T-cell (primary cell): ENCODE measurements around the gene PLPPR1. TPM values are rescaled to one million over a fixed set of nuclear protein-coding genes. Genes with fewer than 3 reads are reported as not detected.

Experiments
- ATAC-seq, 4 experiments: fragments of 200-7000 bp in 3 of 4; fragments of 150-1000 bp in 1 of 4; cut with Tn5 transposase; replicated peaks in 1 of 4; 1 replicate in 3 of 4; 2 replicates in 1 of 4; pipeline ENCODE4 v1.10.0; 2021; ENCODE audit warnings: moderate library complexity in 3 of 4, mild to moderate bottlenecking in 2 of 4, moderate number of reproducible peaks in 1 of 4
- CTCF ChIA-PET, 2 donors: fragments of 300-600 bp; sonication (Branson Sonifier 250); formaldehyde crosslinking; loops; one replicate each; lab custom pipeline; 2022; ENCODE audit warnings: antibody characterized with exemption in 2 of 2; lab: Charles Lee
- POLR2A ChIA-PET, 2 donors: fragments of 300-600 bp; sonication (Branson Sonifier 250); formaldehyde crosslinking; loops; one replicate each; lab custom pipeline; 2022; ENCODE audit warnings: antibody characterized with exemption in 2 of 2; lab: Charles Lee
- DNase-seq, 35 experiments: peaks; one replicate each; pipeline versions ENCODE4 v3.0.0 to v3.0.0-alpha.2; 2013 to 2023
- H3K27ac ChIP-seq: one replicate; pipeline ENCODE4 v1.5.1; 2013; ENCODE audit warnings: low read length
- H3K27me3 ChIP-seq, 2 experiments: replicated peaks in 1 of 2; 1 replicate in 1 of 2; 2 replicates in 1 of 2; pipeline versions ENCODE4 v1.6.1 to v1.7.0; 2013; ENCODE audit warnings: low read length in 1 of 2, mixed read lengths in 1 of 2; ENCODE audit not compliant: control insufficient read depth in 2 of 2, insufficient read depth in 2 of 2; ENCODE audit errors: extremely low read depth in 1 of 2
- H3K36me3 ChIP-seq, 2 donors: 1 replicate in 1 of 2; 2 replicates in 1 of 2; pipeline versions ENCODE4 v1.6.1 to v1.7.0; 2013; ENCODE audit warnings: low read length in 1 of 2; ENCODE audit not compliant: control insufficient read depth in 2 of 2, insufficient read depth in 1 of 2; ENCODE audit errors: extremely low read depth in 1 of 2
- H3K4me1 ChIP-seq, 2 experiments: 1 replicate in 1 of 2; 2 replicates in 1 of 2; pipeline versions ENCODE4 v1.6.1 to v1.7.0; 2013; ENCODE audit warnings: low read length in 2 of 2, mixed read lengths in 1 of 2; ENCODE audit not compliant: insufficient read depth in 2 of 2, control insufficient read depth in 1 of 2; ENCODE audit errors: extremely low read depth in 1 of 2
- H3K4me3 ChIP-seq, 2 donors: 1 replicate in 1 of 2; 2 replicates in 1 of 2; pipeline versions ENCODE4 v1.5.1 to v1.7.0; 2013; ENCODE audit warnings: mild to moderate bottlenecking in 2 of 2, low read length in 1 of 2, moderate library complexity in 1 of 2; ENCODE audit not compliant: control insufficient read depth in 1 of 2; ENCODE audit errors: extremely low read depth in 1 of 2
- H3K9me3 ChIP-seq: 2 replicates; pipeline ENCODE4 v1.7.0; 2013
- H3K27ac Mint-ChIP-seq, 2 donors: one replicate each; pipeline ENCODE4 v1.8.0; 2020 to 2021; ENCODE audit warnings: mild to moderate bottlenecking in 2 of 2, mixed read lengths in 2 of 2
- H3K27me3 Mint-ChIP-seq, 2 donors: one replicate each; pipeline ENCODE4 v1.8.0; 2021 to 2022; ENCODE audit warnings: mixed read lengths in 2 of 2
- H3K36me3 Mint-ChIP-seq: one replicate; pipeline ENCODE4 v1.8.0; 2021; ENCODE audit warnings: mixed read lengths
- H3K4me1 Mint-ChIP-seq, 3 donors: one replicate each; pipeline ENCODE4 v1.8.0; 2020 to 2022; ENCODE audit warnings: mixed read lengths in 3 of 3, mild to moderate bottlenecking in 1 of 3
- H3K4me3 Mint-ChIP-seq, 3 donors: one replicate each; pipeline ENCODE4 v1.8.0; 2020 to 2022; ENCODE audit warnings: mild to moderate bottlenecking in 3 of 3, mixed read lengths in 3 of 3, moderate library complexity in 3 of 3
- H3K9me3 Mint-ChIP-seq, 3 donors: one replicate each; pipeline ENCODE4 v1.8.0; 2020 to 2022; ENCODE audit warnings: mixed read lengths in 3 of 3
- WGBS: methylation state at CpG from one replicate; pipeline ENCODE4 v1.1.5; 2013; ENCODE audit warnings: missing lambda C conversion rate; ENCODE audit not compliant: insufficient coverage; 5-methylcytosine and 5-hydroxymethylcytosine counted together
- total RNA-seq, 35 experiments: library from RNA in 6 of 35; stranded (reverse) in 6 of 35; fragments of 120-200 nt in 1 of 35; gene quantifications; one replicate each; pipeline versions ENCODE4 v1.2.1 to v1.2.4 and lab custom pipeline; 2013 to 2026

Gene PLPPR1
- total RNA-seq, 5 donors from 2014 or later (not counting 1 experiment from before 2014, with no cell fraction given) = not detected

GRCh38 chr9:101094686-101095085 lies 66.2 kb downstream of the PLPPR1 start:
- CTCF ChIA-PET = no interaction called here
- POLR2A ChIA-PET = no interaction called here
- no peaks in the 10 kb centered on the region for H3K36me3 ChIP-seq
- H3K4me1 ChIP-seq = no peaks in the 10 kb centered on the region
- H3K9me3 Mint-ChIP-seq = peaks cover 0 to 10% (median 0%) of the 10 kb centered on the region in 3 donors
- H3K27ac Mint-ChIP-seq = no peak overlapping the region
- H3K27me3 ChIP-seq = no peaks in the 10 kb centered on the region
- DNase-seq = no peak
- no peak overlapping the region for H3K4me3 ChIP-seq
- no peak overlapping the region for H3K27ac ChIP-seq
- no peaks in the 10 kb centered on the region for H3K27me3 Mint-ChIP-seq
- H3K36me3 Mint-ChIP-seq = no peaks in the 10 kb centered on the region
- H3K4me3 Mint-ChIP-seq = no peak overlapping the region
- no peak for ATAC-seq
- WGBS = no CpG with 5 or more reads among the region's 1 CpG
- no peaks in the 10 kb centered on the region for H3K9me3 ChIP-seq
- H3K4me1 Mint-ChIP-seq = no peaks in the 10 kb centered on the region

DNA sequence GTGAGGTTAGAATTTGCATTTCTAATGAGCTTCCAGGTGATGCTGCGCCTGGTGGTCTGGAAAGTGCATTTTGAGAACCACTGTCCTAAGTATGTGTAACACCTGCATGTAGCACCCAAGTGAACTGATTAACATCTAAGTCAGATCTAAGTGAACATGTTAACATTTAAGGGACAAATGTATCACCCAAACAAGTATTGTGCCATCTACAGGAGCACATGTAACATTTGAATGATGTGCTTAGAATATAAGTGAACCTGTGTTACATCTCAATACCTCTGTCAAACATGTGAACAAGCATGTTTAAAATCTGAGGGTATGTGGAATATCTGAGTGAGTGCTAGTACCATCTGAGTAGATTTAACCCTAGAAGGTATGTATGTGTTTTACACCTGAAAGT lies 68.7 kb downstream of the PLPPR1 start:
- H3K27me3 ChIP-seq = no peaks in the 10 kb centered on the region
- H3K27ac Mint-ChIP-seq = no peak overlapping the region
- H3K36me3 ChIP-seq = no peaks in the 10 kb centered on the region
- no peak overlapping the region for H3K27ac ChIP-seq
- H3K4me1 Mint-ChIP-seq = no peaks in the 10 kb centered on the region
- no peak overlapping the region for H3K4me3 ChIP-seq
- no peaks in the 10 kb centered on the region for H3K9me3 ChIP-seq
- no peaks in the 10 kb centered on the region for H3K27me3 Mint-ChIP-seq
- no peak overlapping the region for H3K4me3 Mint-ChIP-seq
- no peak for DNase-seq
- ChIA-PET CTCF (no interaction called here), POLR2A (no interaction called here)
- H3K9me3 Mint-ChIP-seq = peaks cover 0 to 10% (median 0%) of the 10 kb centered on the region in 3 donors
- 0% methylated on average over 1 of the region's 1 CpG for WGBS
- H3K36me3 Mint-ChIP-seq = no peaks in the 10 kb centered on the region
- H3K4me1 ChIP-seq = no peaks in the 10 kb centered on the region
- ATAC-seq = no peak

- Histone ChIP-seq H3K9me3 (no peaks in the 10 kb centered on the region), H3K36me3 (no peaks in the 10 kb centered on the region), H3K27ac (no peak overlapping the region), H3K4me3 (no peak overlapping the region), H3K27me3 (no peaks in the 10 kb centered on the region), H3K4me1 (no peaks in the 10 kb centered on the region)
- Mint-ChIP-seq H3K4me1 (no peaks in the 10 kb centered on the region), H3K27ac (no peak overlapping the region), H3K36me3 (no peaks in the 10 kb centered on the region), H3K4me3 (no peak overlapping the region), H3K27me3 (no peaks in the 10 kb centered on the region), H3K9me3 (peaks cover 0 to 10% (median 0%) of the 10 kb centered on the region in 3 donors)
- DNase-seq (no peak), ATAC-seq (no peak)
- POLR2A ChIA-PET = no interaction called here
- CTCF ChIA-PET = no interaction called here
Measured at GRCh38 chr9:101098392-101098791, 69.9 kb downstream of the PLPPR1 start.

- ATAC-seq (no peak), DNase-seq (no peak)
- Mint-ChIP-seq H3K4me3 (no peak overlapping the region), H3K4me1 (no peaks in the 10 kb centered on the region), H3K9me3 (no peaks in the 10 kb centered on the region), H3K27me3 (peaks cover 0 to 5% of the 10 kb centered on the region in 2 donors), H3K27ac (no peak overlapping the region), H3K36me3 (no peaks in the 10 kb centered on the region)
- no peaks in the 10 kb centered on the region for H3K4me1 ChIP-seq
- WGBS = no CpG with 5 or more reads among the region's 2 CpGs
- H3K27ac ChIP-seq = no peak overlapping the region
- POLR2A ChIA-PET = no interaction called here
- H3K36me3 ChIP-seq = no peaks in the 10 kb centered on the region
- H3K27me3 ChIP-seq = no peaks in the 10 kb centered on the region
- no peaks in the 10 kb centered on the region for H3K9me3 ChIP-seq
- no peak overlapping the region for H3K4me3 ChIP-seq
- CTCF ChIA-PET = no interaction called here
Measured at GRCh38 chr9:101114317-101114716, 85.8 kb downstream of the PLPPR1 start.

DNA sequence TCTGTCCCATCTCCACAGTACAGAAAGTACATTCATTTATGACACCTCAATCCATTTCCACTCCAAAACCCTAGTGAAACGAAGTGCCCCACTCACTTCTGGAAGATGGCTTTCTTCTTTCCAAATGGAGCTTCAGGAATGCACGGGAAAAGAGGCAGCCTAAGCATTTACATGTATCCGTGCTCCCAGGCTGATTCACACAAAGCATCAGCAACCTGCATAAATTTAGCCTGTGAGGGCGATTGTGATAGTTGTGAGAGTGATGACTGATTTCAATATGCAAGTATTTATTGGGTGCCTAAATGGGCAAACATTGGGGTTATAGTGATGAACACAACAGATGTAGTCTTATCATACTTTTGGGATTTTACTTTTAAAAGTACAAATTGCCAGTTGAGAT lies 86.6 kb downstream of the PLPPR1 start:
- Mint-ChIP-seq H3K4me1 (no peaks in the 10 kb centered on the region), H3K9me3 (peaks cover 0 to 1% (median 0%) of the 10 kb centered on the region in 3 donors), H3K27ac (no peak overlapping the region), H3K36me3 (no peaks in the 10 kb centered on the region), H3K4me3 (no peak overlapping the region), H3K27me3 (peaks cover 0 to 5% of the 10 kb centered on the region in 2 donors)
- ChIA-PET POLR2A (no interaction called here), CTCF (interaction anchor here in 1 of 2 donors (0.6 kb wide), 1 partner anchor 16 kb away, joined by 3 read pairs; no protein-coding TSS in a partner anchor)
- Histone ChIP-seq H3K9me3 (no peaks in the 10 kb centered on the region), H3K36me3 (no peaks in the 10 kb centered on the region), H3K27ac (no peak overlapping the region), H3K4me1 (no peaks in the 10 kb centered on the region), H3K27me3 (no peaks in the 10 kb centered on the region), H3K4me3 (no peak overlapping the region)
- no peak for DNase-seq
- 40% methylated on average over 2 of the region's 4 CpGs for WGBS
- ATAC-seq = no peak

- Histone ChIP-seq H3K9me3 (no peaks in the 10 kb centered on the region), H3K4me1 (no peaks in the 10 kb centered on the region), H3K27me3 (no peaks in the 10 kb centered on the region), H3K36me3 (no peaks in the 10 kb centered on the region), H3K27ac (no peak overlapping the region), H3K4me3 (no peak overlapping the region)
- Mint-ChIP-seq H3K4me1 (no peaks in the 10 kb centered on the region), H3K27me3 (peaks cover 0 to 5% of the 10 kb centered on the region in 2 donors), H3K9me3 (peaks cover 0 to 3% (median 2%) of the 10 kb centered on the region in 3 donors), H3K36me3 (no peaks in the 10 kb centered on the region), H3K27ac (no peak overlapping the region), H3K4me3 (no peak overlapping the region)
- ChIA-PET POLR2A (no interaction called here), CTCF (interaction anchor here in 1 of 2 donors (0.7 kb wide), 1 partner anchor 762 kb away, joined by 3 read pairs; no protein-coding TSS in a partner anchor)
- DNase-seq (no peak), ATAC-seq (no peak)
- no CpG with 5 or more reads among the region's 1 CpG for WGBS
Measured at GRCh38 chr9:101117161-101117560, 88.6 kb downstream of the PLPPR1 start.
